ENCODE measurements around the gene CCL21. TPM values are rescaled to one million over a fixed set of nuclear protein-coding genes. Genes with fewer than 3 reads are reported as not detected.

CCL21 gene
- total and polyA plus RNA-seq, 8 donors, result 39.1 to 212 (median 150) TPM

- H3K9me3 ChIP-seq, result no peaks in the 10 kb centered on the region
- DNase-seq (no peak), ATAC-seq (no peak)
- no peak overlapping the region for H3K27ac ChIP-seq
- H3K4me3 ChIP-seq, result no peak overlapping the region
- intact Hi-C loops (cut with DNase I), result no loop called here
- TF ChIP-seq CTCF (IDR thresholded peaks at IDR 0.05), result no peak
- H3K4me1 ChIP-seq, result no peaks in the 10 kb centered on the region
- H3K36me3 ChIP-seq, result no peaks in the 10 kb centered on the region
- no peaks in the 10 kb centered on the region for H3K27me3 ChIP-seq
These were observed 15.1 kb downstream of the CCL21 start for GRCh38 chr9:34694811-34695210.

GRCh38 chr9:34693560-34693959, 16.4 kb downstream of the CCL21 start:
- Histone ChIP-seq H3K4me3 (no peak overlapping the region), H3K27me3 (no peaks in the 10 kb centered on the region), H3K27ac (no peak overlapping the region), H3K4me1 (no peaks in the 10 kb centered on the region), H3K9me3 (no peaks in the 10 kb centered on the region), H3K36me3 (no peaks in the 10 kb centered on the region)
- no peak for DNase-seq
- intact Hi-C loops (cut with DNase I), result no loop called here
- no peak for ATAC-seq
- no peak for TF ChIP-seq CTCF (IDR thresholded peaks at IDR 0.05)

- H3K4me1 ChIP-seq, result peaks cover 0 to 2% of the 10 kb centered on the region in 2 donors
- DNase-seq (no peak), ATAC-seq (no peak)
- no peak overlapping the region for H3K4me3 ChIP-seq
- no peaks in the 10 kb centered on the region for H3K36me3 ChIP-seq
- no peak overlapping the region for H3K27ac ChIP-seq
- TF ChIP-seq CTCF (IDR thresholded peaks at IDR 0.05), result no peak
- no peaks in the 10 kb centered on the region for H3K9me3 ChIP-seq
- no peaks in the 10 kb centered on the region for H3K27me3 ChIP-seq
- intact Hi-C loops (cut with DNase I), result no loop called here
These were observed 18.0 kb downstream of the CCL21 start for GRCh38 chr9:34691936-34692315.

DNA sequence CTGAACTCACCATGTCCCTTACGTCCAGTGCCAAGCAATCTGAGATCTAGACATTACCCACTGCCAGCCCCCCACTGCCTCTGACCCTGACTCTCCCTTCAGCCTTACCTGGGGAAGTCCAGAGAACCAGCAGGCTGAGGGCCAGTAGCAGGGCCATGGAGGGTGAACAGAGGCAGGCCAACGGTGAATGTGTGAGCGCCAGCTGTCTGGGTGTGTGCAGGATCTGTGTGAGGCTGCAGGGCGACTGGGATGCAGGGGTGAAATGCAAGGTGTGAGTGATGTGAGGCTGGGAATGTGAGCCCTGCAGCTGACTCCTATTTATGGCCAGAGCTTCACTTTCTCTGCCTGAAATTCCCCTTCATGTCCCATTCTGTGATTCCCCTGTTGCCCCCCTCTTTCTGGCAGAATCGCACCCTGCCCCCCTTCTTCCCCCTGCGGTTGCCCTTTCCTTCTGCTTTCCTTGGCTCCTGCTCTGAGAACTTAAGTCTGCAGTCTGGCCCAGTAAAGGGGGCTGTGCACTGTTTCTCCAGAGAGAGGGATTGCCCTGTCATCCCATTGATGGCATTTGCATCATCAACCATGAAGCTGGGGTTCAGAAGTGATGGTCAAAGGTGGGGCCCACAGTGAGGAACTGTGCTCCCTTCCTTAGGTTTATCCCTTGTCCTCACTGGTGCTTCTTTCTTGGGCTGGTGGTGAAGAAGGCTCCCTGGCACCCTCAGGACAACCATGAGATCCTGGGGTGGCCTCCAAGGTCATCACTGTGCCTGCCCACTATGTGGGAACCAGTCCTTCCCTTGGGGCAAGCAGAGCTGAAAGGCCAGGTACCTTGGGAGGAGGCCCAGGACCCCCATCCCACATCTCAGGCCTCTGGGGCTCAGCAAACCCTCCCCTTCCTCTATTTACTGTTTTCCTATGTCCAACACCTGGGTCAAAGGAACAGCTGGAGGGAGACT, 18.7 kb downstream of the CCL21 start, which contains the start of gene CCL19:
TSS of gene CCL19 (minus strand) at position 294 of the 953 bp plus-strand sequence. CDS start at position 157, 137 bp downstream.
- intact Hi-C loops (cut with DNase I), result no loop called here
- Histone ChIP-seq H3K36me3 (no peaks in the 10 kb centered on the region), H3K4me1 (peaks cover 0 to 8% of the 10 kb centered on the region in 2 donors), H3K9me3 (no peaks in the 10 kb centered on the region), H3K4me3 (no peak within 1 kb of the TSS), H3K27me3 (no peaks in the 10 kb centered on the region), H3K27ac (no peak within 1 kb of the TSS)
- ATAC-seq, result no peak
- no peak for TF ChIP-seq CTCF (IDR thresholded peaks at IDR 0.05)
- DNase-seq, result no peak

GRCh38 chr9:34689512-34689911, 20.4 kb downstream of the CCL21 start:
- Histone ChIP-seq H3K9me3 (no peaks in the 10 kb centered on the region), H3K27ac (no peak overlapping the region), H3K4me1 (peaks cover 0 to 8% of the 10 kb centered on the region in 2 donors), H3K4me3 (no peak overlapping the region), H3K27me3 (no peaks in the 10 kb centered on the region), H3K36me3 (no peaks in the 10 kb centered on the region)
- ATAC-seq, result no peak
- intact Hi-C loops (cut with DNase I), result no loop called here
- no peak for DNase-seq
- TF ChIP-seq CTCF (IDR thresholded peaks at IDR 0.05), result no peak
